DMS153 treated with DMSO at 0.1 percent for 48 hours (cell line): Measurements from ENCODE around the gene MEGF11.
"Not testable (repeated sequence)": the region's sequence is repeated elsewhere in the genome, so short reads cannot be mapped to it uniquely, and the experiment has no call there.

Experiments
- DNase-seq: peaks from one replicate; lab custom pipeline; 2025; ENCODE audit not compliant: unreplicated experiment; lab: John Stamatoyannopoulos, UW

MEGF11 gene

DNA sequence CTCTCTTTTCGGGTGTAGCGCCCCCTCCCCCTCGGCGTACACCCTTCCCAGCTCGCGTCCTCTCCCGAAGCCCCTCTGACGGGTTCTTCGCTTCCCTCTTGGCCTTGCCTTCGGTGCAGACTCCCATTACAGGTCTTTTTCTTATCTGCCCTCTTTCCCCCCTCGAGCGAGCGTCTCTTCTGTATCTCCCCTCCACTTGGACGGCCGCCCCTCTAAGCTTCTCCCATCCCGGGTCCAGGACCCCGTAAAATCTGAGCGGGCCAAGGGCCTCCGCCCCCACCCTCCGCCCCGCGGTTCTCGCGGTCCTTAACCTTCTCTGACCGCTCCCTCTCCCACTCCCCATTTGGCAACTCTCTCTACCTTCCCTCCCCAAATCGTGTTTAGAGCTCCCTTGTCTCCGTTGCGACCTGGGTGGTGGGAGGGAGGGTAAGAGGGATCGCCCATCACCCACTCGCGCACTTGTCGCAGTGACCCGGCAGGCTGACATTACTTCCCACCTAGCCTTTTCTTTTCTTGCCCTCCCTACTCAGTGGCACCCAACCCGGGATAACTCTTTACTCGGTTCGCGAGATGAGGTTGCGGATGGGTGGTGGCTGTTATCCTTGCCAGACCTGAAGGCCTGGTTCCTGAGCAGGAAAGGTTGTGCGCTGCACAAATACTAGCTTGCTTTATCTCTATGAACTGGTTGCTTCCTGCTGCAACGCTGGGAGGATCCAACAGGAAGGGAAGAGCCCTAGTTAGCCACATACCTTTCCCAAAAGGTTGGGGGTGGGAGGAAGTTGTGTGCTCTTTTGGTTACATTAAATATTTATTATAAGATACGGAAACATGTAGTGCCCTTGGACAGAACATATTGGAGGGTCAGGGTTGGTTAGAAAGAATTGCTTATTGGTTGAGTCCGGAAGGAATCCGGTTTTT is 383.3 kb downstream of the MEGF11 start:
- DNase-seq: peak; percentile 19

GRCh38 chr15:65869126-65869953 is 384.2 kb downstream of the MEGF11 start, which contains the start of gene RAB11A:
Gene RAB11A (plus strand): TSS chr15:65869491. CDS start chr15:65869586, 95 bp downstream.
- DNase-seq: peak; percentile 65

DNA sequence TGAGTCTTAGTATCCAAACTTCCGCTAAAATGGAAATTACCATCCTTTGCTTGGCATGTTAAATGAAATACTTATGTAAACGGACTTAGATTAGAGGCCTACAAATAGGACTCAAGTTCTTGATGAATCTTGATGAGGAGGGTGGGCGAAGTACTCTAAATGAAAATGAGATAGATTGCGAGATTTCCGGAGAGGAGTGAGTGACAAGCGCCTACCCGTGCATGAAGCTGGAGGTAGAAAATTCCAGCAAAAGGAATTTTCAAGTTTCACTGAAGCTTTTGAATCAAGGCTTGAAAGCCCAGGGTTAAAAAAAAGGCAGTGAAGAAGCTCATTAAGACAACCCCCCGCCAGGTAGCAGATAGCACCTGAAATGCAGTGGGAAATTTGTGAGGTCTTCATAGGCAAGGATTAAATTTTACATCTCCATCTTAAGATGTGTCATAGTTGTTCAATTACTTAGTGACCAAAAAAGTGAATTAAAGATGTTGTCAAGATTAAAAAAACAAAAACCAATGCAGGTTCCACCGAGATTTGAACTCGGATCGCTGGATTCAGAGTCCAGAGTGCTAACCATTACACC is 384.9 kb downstream of the MEGF11 start:
- DNase-seq: no peak

GRCh38 chr15:65867933-65868332 is 385.6 kb downstream of the MEGF11 start:
- DNase-seq: not testable (repeated sequence)

GRCh38 chr15:65867244-65867643 is 386.3 kb downstream of the MEGF11 start:
- no peak for DNase-seq

GRCh38 chr15:65863106-65863505 is 390.4 kb downstream of the MEGF11 start:
- DNase-seq: no peak

DNA sequence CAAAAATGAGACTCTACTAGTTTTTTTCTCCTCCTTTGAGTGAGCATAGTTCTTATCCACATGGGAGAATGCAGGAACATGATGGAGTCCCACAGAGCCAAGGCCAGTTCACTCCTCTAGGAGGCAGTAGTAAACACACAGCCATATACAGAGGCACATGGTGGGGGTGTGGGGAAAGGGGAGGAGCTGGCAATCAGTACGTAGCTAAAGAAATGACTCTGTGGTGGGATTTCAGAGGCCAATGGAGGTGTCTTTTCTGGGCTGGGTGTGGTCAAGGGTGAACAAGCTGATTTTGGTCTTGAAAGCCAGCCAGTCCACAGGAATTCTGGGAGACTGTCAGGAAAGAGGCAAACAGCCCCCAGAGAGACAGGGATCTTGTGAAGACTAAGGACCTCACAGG is 390.9 kb downstream of the MEGF11 start:
- DNase-seq: no peak

GRCh38 chr15:65857718-65858402 is 395.7 kb downstream of the MEGF11 start:
- no peak for DNase-seq

GRCh38 chr15:65856821-65857455 is 396.6 kb downstream of the MEGF11 start:
- DNase-seq: peak; percentile 0

GRCh38 chr15:65851981-65852380 is 401.6 kb downstream of the MEGF11 start:
- no peak for DNase-seq

DNA sequence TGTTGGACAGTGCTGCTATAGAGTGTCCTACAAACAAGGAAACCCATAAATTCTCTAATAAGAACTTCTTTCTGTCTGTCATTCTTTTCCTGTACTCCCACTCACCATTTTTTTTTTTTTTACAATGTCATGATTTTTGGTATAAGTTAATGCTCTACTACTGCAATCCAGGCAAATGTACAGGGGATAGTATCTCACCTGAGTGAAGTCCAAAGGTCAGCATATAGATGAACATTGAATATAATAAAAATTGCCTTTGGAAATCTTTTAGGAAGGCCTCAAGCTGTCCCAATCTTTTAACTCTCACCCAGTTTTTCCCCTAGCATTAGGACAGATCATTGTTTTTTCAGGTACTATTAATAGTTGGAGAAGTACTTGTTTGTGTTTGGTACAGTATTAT is 405.6 kb downstream of the MEGF11 start:
- DNase-seq: no peak

DNA sequence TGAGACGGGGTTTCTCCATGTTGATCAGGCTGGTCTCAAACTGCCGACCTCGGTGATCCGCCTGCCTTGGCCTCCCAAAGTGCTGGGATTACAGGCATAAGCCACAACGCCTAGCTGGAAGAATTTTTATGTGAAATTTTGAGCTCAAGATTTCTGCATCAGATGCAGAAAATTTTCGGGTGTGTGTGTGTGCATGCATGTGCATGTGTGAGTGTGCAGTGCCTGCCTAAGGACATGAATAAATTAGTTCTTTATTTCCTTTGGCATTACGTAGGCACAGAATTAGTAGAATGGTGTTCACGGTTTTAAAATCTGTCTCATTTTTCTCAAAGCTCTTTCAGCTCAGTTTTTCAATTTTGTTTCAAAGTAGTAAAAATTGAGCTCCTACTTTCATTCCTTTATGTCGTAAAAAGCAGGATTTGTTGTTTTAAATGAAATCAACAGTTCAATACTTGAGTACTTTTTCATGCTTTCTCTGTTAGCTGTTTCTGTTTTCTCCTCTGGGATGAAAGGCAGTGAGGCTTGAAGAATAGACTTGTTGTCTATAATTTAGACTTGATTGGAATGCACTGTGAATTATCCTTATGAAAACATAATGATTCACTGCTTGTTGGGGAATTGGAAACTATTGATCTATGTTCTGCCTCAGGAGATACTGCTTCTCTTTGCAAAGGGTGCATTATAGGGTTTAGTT is 407.6 kb downstream of the MEGF11 start:
- no peak for DNase-seq
